GM12872 (cell line): Measurements from ENCODE around the gene ACBD6.

Experiments used
- TF ChIP-seq, protein P1 (sequence below): IDR thresholded peaks from 3 replicates; pipeline ENCODE4 v1.5.1; 2011; ENCODE audit warnings: low read depth, mild to moderate bottlenecking, low read length, moderate library complexity; ENCODE audit not compliant: insufficient read depth

Gene ACBD6

DNA sequence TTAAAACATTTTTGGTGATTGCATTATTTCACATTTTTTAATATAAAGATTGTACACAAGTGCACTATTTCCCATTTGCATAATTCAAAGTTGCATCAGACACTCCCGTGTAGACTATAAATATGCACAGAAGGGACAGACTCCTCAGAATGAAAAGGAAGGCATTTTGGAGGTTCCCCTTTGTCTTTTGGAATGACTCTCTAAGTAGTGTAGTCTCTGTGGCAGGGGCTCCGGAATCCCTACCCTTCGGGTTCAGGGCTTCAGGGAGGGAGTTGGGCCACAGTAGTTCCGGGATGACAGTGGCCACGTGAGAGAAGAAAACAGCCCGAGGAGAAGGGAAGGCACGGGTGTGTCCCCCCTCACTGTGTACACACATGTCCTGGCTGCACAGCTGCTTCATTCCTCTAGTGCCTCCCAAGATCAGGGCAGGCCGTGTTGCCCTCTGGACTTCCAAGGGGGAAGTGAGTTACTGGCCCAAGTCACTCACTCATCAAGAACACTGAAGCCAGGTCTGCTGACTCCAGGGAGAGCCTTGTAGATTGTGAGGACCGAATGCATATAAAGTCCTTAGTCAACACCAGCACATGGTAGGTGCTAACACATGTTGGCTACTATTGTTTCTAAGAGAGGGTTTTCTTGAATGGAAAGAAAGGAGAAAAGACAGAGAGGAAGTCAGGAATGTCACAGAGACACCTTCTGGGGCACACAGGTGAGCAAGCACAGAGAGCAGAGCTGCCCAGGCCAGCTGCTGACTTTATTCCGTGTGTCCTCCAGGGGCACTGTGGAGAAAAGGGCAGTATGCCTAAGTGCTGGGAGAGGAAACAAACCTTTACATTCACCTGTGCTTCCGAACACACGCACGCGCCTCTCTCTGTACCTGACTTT, 232.5 kb downstream of the ACBD6 start:
- TF ChIP-seq, protein P1, sequence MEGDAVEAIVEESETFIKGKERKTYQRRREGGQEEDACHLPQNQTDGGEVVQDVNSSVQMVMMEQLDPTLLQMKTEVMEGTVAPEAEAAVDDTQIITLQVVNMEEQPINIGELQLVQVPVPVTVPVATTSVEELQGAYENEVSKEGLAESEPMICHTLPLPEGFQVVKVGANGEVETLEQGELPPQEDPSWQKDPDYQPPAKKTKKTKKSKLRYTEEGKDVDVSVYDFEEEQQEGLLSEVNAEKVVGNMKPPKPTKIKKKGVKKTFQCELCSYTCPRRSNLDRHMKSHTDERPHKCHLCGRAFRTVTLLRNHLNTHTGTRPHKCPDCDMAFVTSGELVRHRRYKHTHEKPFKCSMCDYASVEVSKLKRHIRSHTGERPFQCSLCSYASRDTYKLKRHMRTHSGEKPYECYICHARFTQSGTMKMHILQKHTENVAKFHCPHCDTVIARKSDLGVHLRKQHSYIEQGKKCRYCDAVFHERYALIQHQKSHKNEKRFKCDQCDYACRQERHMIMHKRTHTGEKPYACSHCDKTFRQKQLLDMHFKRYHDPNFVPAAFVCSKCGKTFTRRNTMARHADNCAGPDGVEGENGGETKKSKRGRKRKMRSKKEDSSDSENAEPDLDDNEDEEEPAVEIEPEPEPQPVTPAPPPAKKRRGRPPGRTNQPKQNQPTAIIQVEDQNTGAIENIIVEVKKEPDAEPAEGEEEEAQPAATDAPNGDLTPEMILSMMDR: peak; percentile 62

DNA sequence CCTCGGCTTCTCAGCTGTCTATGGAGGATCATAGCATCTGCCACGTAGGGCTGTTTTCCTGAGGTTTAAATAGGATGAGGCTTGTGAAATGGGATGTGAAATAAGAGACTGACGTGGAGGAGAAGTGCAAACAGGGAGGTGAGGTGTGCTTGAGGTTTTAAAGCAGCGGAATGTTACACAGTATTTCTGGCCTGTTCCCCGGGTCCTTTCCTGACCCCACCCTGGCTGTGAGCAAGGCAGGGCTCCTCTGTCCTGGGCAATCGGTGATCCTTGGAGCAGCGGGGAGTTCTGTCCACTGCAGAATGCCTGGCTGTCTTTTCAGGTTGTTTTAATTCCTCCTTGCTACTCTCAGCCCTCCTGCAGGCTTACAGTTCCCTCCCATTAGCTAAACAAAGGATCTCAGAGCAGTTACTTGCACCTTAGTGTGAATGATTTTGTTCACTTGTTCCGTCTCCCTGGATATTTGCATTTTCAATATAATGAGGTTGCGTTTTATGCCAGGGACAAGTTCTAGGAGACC, 233.8 kb downstream of the ACBD6 start:
- TF ChIP-seq, protein P1: no peak

DNA sequence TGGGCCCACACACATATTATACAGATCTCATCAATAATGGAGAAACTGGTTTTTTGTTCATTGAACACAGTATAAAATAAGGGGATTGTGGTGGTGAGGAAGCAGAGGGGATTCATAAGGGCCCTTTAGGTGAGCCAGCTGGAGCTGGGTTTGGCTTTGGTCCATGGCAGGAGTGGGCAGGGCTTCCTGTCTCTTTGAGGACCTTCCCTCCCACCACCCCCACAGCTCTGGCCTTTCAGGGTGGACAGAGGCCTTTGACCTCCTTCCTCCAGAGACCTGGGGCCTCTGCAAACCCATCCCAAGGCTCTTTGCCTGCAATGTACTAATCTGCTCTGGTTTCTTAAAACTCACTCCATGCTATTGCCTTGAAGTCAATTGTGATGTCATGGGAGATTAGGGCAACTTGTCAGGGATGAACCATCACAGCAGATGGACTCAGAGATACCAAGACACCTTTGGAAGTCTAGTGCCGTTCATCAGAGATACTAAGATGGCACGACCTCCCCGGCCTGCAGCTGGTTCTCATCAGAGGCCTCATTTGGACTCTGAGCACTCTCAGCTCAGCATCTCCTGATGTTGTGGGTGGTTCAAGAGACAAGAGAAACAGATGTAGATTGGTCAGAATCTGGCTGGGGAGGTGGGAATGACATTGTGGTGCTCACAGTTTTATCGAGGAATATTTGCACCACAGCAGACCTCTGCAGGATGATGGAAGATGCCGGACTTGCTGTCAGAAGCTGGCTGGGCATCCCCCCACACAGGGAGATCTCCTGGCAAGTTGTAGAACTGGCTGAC, 234.4 kb downstream of the ACBD6 start:
- TF ChIP-seq, protein P1: no peak

DNA sequence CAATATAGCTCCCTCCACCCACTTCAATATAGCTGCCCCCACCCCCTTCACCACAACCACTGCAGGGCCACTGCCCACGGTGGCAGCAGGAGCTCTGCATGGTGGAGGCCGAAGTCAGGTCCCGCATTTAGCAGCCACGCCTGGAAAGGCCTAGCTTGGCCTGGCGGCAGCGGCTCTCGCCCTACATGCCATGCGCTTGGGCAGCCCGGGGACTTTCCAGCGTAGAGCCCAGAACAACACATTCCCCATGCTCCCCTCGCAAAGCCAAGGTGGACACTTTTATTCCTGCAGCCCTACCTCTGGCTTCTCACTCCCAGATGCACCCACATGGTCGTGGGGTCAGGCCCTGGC, 235.2 kb downstream of the ACBD6 start:
- TF ChIP-seq, protein P1: no peak

DNA sequence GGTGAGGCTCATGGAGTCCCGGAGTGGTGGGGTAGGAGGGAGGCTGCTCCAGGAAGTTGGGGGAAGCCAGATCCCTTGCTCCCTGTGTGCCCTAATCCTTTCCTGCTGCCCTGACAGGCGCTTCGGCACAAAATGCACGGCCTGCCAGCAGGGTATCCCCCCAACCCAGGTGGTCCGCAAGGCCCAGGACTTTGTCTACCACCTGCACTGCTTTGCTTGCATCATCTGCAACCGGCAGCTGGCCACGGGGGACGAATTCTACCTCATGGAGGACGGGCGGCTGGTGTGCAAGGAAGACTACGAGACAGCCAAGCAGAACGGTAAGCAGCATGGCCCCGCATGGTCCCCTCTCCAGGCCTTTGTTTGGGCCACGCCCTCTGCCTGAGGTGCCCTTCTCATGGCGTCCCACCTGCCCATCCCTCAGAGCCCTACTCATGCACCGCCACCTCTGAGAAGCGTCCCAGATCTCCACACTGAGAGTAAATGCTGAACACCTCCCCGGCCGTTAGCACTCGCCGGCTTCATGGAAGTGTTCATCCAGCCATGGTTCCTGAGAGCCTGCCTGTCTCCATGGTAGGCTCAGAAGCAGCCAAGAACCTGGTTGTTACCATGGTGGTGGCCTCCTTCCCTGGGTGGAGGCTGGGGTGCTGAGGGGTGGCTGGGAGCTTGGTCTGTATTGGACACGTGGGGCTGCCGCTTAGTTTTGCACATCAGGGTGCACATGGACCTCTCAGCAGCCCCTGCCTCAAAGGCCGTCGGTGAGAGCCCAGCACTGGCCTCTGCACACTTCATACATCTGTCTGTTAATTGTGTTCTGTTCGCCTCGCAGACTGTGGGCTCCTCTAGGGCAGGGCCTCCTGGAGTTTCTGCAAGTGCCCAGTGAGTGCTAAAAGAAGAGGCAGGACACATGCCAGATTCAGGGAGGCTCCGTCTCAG, 235.8 kb downstream of the ACBD6 start:
- TF ChIP-seq, protein P1: no peak

DNA sequence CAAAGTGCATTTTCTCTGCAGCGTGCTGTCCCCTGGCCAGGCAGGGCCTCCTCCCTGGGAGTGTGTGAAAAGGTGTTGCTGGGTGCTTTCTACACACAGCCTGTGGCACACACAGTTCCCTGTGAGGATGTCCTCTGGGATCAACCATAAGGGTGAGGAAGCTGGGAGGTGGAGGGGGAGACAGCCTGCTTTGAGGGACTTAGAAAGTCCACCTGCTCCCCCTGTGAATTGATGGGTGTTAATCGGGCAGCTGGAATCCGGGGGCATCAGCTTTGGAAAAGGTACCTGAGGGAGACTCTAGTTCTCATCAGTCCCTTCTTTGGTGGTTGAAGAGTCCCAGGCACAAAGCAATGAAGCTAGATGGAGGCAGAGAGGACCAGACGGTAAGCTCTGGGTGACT, 236.5 kb downstream of the ACBD6 start:
- TF ChIP-seq, protein P1: no peak

DNA sequence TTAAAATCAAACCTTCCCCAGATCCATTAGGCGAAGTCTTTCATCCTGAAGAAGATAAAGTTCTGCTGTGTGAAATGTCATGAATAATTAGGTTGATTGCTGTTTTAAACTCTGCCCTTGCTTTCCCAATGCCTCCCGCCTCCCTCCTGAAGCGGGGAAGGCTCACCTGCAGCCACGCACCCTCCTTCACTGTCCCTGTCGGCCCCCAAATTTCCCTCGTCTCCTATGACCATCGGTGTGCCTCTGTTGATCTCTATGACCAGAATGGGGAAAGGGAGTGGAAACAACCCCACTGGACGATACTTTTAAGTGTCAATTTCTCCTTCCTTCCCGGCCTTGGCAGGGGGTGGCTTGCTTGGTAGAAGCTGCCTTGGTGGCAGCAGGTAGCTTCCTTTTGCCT, 237.2 kb downstream of the ACBD6 start:
- TF ChIP-seq, protein P1: no peak
